HG02840 (cell line): ENCODE results near the gene C2orf76.
"Not testable (repeated sequence)": the region's sequence is repeated elsewhere in the genome, so short reads cannot be mapped to it uniquely, and the experiment has no call there.

Experiments used
- ATAC-seq: cut with Tn5 transposase; IDR thresholded peaks from one replicate; pipeline ENCODE4 v1.9.1; 2021; ENCODE audit warnings: mild to moderate bottlenecking, moderate library complexity, moderate number of reproducible peaks; ENCODE audit not compliant: unreplicated experiment, low FRiP score

The C2orf76 gene

GRCh38 chr2:119366649-119367471 is at the start of gene C2orf76, which contains the start of gene DBI:
C2orf76 (minus strand) TSS chr2:119366834; CDS start chr2:119339959, 26,875 bp downstream.
DBI (plus strand) TSS chr2:119366977; CDS start chr2:119367052, 75 bp downstream.
- peak; percentile 96 for ATAC-seq

GRCh38 chr2:119415630-119416029 is 49.0 kb upstream of the C2orf76 start:
- ATAC-seq = no peak

GRCh38 chr2:119414894-119415293 is 48.3 kb upstream of the C2orf76 start:
- no peak for ATAC-seq

- no peak for ATAC-seq
Observed at GRCh38 chr2:119409506-119409905, 42.9 kb upstream of the C2orf76 start.

GRCh38 chr2:119408221-119408619 is 41.6 kb upstream of the C2orf76 start:
- ATAC-seq = no peak

GRCh38 chr2:119407430-119408220 is 41.0 kb upstream of the C2orf76 start:
- no peak for ATAC-seq

GRCh38 chr2:119405151-119405550 is 38.5 kb upstream of the C2orf76 start:
- ATAC-seq = no peak

GRCh38 chr2:119403618-119404017 is 37.0 kb upstream of the C2orf76 start:
- not testable (repeated sequence) for ATAC-seq

GRCh38 chr2:119402645-119403560 is 36.3 kb upstream of the C2orf76 start:
- ATAC-seq = no peak

GRCh38 chr2:119402106-119402505 is 35.5 kb upstream of the C2orf76 start:
- no peak for ATAC-seq

- ATAC-seq = no peak
Observed at GRCh38 chr2:119397196-119397595, 30.6 kb upstream of the C2orf76 start.

- ATAC-seq = no peak
Observed at GRCh38 chr2:119393971-119394748, 27.5 kb upstream of the C2orf76 start.

- ATAC-seq = no peak
Observed at GRCh38 chr2:119389615-119390306, 23.1 kb upstream of the C2orf76 start.

- ATAC-seq = peak; percentile 69
Observed at GRCh38 chr2:119387381-119388129, 20.9 kb upstream of the C2orf76 start.

- ATAC-seq = no peak
Observed at GRCh38 chr2:119385466-119385865, 18.8 kb upstream of the C2orf76 start.

- ATAC-seq = no peak
Observed at GRCh38 chr2:119384971-119385370, 18.3 kb upstream of the C2orf76 start.

- ATAC-seq = no peak
Observed at GRCh38 chr2:119383410-119384140, 16.9 kb upstream of the C2orf76 start.

GRCh38 chr2:119378566-119378965 is 11.9 kb upstream of the C2orf76 start:
- ATAC-seq = no peak
